Limb (tissue), 2 donors: ENCODE results near the gene RUNX3.

Experiments used
- DNase-seq, 2 donors: peaks; one replicate each; pipeline ENCODE4 v3.0.0-alpha.2; 2016; ENCODE audit errors: extremely low spot score in 2 of 2

The RUNX3 gene

DNA sequence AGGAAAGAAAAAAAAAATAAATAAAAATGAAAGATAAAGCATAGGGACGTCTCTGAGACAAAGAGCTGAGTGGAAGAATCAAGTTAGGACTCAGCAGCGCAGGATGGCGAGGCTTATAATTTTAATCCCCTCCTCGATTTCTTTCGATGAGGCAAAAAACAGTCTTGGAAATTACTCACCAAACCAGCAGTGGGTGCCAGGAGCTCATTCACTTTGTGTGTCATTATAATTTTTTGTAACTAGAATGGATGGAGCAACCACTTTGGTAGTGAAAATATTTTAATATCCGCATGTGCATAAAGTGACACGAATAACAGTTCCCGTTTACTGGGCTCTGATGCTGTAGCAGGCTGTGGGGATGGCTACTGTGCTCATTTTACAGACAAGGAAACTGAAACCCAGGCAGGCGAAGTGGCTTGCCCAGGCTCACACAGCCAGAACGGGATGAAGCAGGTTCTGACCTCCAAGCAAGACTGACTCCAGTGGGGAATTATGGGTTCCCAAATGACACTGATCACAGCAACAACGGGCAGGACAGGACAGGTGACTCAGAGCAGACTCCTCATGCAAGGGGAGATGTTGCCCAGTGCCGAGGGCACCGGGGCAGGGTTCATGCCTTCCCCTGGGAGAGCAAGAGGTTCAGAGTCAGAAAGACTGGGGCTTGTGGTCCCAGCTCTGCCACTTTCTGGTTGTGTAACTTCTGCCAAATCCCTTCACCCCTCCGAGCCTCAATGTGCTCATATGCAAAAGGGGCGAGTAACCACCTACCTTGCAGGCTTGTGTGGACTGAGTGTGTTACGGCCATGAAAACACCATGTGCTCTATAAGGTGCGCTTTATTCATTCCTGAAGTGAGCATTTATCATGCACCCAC lies 63.6 kb downstream of the RUNX3 start:
- DNase-seq: no peak

GRCh38 chr1:24865587-24865986 lies 64.5 kb downstream of the RUNX3 start:
- DNase-seq: no peak

- DNase-seq: no peak
Measured at GRCh38 chr1:24865168-24865567, 64.9 kb downstream of the RUNX3 start.

GRCh38 chr1:24864370-24864777 lies 65.7 kb downstream of the RUNX3 start:
- no peak for DNase-seq

- no peak for DNase-seq
Measured at GRCh38 chr1:24862775-24863483, 67.1 kb downstream of the RUNX3 start.

GRCh38 chr1:24861821-24862727 lies 68.0 kb downstream of the RUNX3 start:
- DNase-seq: no peak

- no peak for DNase-seq
Measured at GRCh38 chr1:24860841-24861240, 69.2 kb downstream of the RUNX3 start.

DNA sequence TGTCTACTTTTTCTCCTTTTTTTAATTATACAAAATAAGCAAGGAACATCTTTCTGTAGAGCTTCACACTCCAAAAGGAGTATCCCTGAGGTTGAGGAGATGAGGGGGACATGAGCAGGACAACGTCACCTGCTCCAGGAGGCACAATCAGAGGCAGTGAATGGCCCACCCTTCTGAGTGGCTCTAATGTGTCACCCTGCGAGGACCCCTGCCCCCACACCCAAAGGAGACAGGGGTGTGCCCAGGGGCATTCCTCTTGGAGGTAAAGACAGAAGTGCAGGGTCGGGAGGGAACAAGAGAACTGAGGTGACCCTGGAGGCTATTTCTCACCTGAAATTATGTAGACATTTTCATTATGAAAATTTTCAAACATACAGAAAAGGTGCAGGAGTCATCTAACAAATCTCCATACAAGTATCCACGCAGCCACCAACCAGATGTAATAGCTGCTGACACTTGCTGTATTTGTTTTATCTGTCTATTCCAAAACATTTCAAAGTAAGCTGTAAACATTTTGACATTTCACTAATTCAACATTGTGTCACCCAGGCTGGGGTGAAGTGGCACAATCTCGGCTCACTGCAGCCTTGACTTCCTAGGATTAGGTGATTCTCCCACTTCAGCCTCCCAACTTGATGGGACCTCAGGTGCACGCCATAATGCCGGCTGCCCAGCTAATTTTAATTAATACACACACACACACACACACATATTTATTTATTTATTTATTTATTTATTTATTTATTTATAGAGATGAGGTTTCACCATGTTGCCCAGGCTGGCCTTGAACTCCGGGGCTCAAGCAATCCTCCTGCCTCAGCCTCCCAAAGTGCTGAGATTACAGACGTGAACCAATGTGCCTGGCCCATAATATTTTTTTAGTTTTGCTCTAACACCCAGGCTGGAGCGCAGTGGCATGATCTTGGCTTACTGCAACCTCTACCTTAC lies 70.7 kb downstream of the RUNX3 start:
- no peak for DNase-seq

- DNase-seq: no peak
Measured at GRCh38 chr1:24858277-24858676, 71.8 kb downstream of the RUNX3 start.

GRCh38 chr1:24857507-24858133 lies 72.5 kb downstream of the RUNX3 start:
- no peak for DNase-seq

DNA sequence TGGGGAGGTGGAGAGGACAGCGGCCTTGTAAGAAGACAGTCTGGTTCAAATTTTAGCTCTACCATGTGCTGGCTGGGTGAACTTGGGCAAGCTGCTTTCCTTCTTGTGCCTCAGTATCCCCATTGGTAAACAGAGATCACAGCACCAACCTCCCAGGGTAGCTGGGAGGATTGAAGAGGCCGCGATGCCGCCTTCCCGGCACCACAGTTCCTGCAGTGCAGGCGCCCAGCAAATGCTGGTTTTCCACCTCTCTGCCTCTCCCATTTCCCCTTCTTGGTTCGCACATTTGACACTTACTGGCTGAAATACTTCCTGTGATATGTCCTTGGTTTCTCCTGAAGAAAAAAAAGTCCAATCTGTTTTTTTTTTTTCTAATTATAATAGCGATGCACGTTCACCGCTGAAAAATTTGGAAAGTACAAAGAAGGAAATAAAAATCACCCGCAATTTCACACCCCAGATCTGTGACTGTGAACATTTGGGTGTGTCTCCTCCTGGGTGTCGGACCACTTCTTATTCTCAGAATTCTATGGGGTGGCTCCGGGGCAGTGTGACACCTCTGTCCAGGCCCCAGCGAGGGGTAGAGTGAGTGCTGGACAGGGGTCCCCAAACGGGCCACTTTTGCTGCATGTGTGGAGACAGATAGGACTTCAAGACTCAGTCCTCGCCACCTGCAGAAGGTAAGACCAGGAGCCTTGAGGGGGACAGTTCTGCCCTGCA lies 73.1 kb downstream of the RUNX3 start:
- DNase-seq: no peak

GRCh38 chr1:24855474-24855873 lies 74.6 kb downstream of the RUNX3 start:
- DNase-seq: no peak

GRCh38 chr1:24853649-24854048 lies 76.4 kb downstream of the RUNX3 start:
- no peak for DNase-seq

DNA sequence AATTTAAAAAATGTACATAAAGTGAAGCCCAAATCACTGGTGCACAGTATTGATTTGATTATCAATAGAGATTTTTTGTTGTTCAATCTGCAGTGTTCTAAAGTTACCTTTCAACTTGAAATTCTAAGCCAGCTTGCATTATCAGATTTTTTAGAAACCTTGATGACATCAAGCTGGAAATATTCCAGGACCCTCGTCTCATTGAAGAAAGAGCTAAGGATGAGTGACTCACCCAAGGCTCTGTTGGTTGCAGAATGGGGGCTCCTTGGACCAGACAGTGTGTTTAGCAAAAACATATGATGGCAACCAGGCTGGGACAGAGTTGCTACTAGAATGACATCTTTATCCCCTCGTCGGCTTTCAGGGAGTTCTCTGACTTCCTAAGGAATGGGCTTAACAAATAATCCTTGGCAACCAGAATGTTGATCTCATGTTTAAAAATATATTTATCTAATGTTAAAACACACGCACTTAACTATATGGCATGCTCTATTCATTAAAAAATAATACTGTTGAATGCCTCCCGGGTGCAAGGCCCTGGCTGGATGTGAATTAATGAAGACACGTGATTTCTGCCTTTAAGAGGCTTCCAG lies 79.7 kb downstream of the RUNX3 start:
- DNase-seq: no peak

GRCh38 chr1:24849672-24850295 lies 80.3 kb downstream of the RUNX3 start:
- DNase-seq: no peak
